ENCODE results near the gene ABCA13.

ABCA13 gene

GRCh38 chr7:48454750-48455192 lies 283.5 kb downstream of the ABCA13 start:
- FAIRE-seq: no peak
- DNase-seq (ENCODE audit: insufficient read length): no peak
- TF ChIP-seq POLR2AphosphoS5 (IDR thresholded peaks at IDR 0.05; ENCODE audit: low read depth, low read length) (no peak), TAF1 (IDR thresholded peaks at IDR 0.05; ENCODE audit: borderline replicate concordance, low read depth, low read length) (no peak), POLR2A (IDR thresholded peaks at IDR 0.05; ENCODE audit: low read depth, low read length) (no peak)

GRCh38 chr7:48455363-48455762 lies 284.1 kb downstream of the ABCA13 start:
- FAIRE-seq: no peak
- DNase-seq (ENCODE audit: insufficient read length): no peak
- no peak for TF ChIP-seq POLR2A (IDR thresholded peaks at IDR 0.05; ENCODE audit: low read depth, low read length)
- TF ChIP-seq POLR2AphosphoS5 (IDR thresholded peaks at IDR 0.05; ENCODE audit: low read depth, low read length): no peak
- no peak for TF ChIP-seq TAF1 (IDR thresholded peaks at IDR 0.05; ENCODE audit: borderline replicate concordance, low read depth, low read length)

GRCh38 chr7:48458701-48459524 lies 287.7 kb downstream of the ABCA13 start:
- TF ChIP-seq TAF1 (IDR thresholded peaks at IDR 0.05; ENCODE audit: borderline replicate concordance, low read depth, low read length) (no peak), POLR2A (IDR thresholded peaks at IDR 0.05; ENCODE audit: low read depth, low read length) (no peak), POLR2AphosphoS5 (IDR thresholded peaks at IDR 0.05; ENCODE audit: low read depth, low read length) (no peak)
- no peak for DNase-seq (ENCODE audit: insufficient read length)
- FAIRE-seq: no peak

- FAIRE-seq (no peak), DNase-seq (ENCODE audit: insufficient read length) (no peak)
- TF ChIP-seq POLR2A (IDR thresholded peaks at IDR 0.05; ENCODE audit: low read depth, low read length): no peak
- TF ChIP-seq TAF1 (IDR thresholded peaks at IDR 0.05; ENCODE audit: borderline replicate concordance, low read depth, low read length): no peak
- no peak for TF ChIP-seq POLR2AphosphoS5 (IDR thresholded peaks at IDR 0.05; ENCODE audit: low read depth, low read length)
Measured at GRCh38 chr7:48466713-48467112, 295.5 kb downstream of the ABCA13 start.

GRCh38 chr7:48471196-48471595 lies 299.9 kb downstream of the ABCA13 start:
- DNase-seq (ENCODE audit: insufficient read length): no peak
- TF ChIP-seq TAF1 (IDR thresholded peaks at IDR 0.05; ENCODE audit: borderline replicate concordance, low read depth, low read length): no peak
- no peak for TF ChIP-seq POLR2A (IDR thresholded peaks at IDR 0.05; ENCODE audit: low read depth, low read length)
- no peak for TF ChIP-seq POLR2AphosphoS5 (IDR thresholded peaks at IDR 0.05; ENCODE audit: low read depth, low read length)
- no peak for FAIRE-seq

GRCh38 chr7:48472640-48473039 lies 301.4 kb downstream of the ABCA13 start:
- no peak for DNase-seq (ENCODE audit: insufficient read length)
- no peak for FAIRE-seq
- no peak for TF ChIP-seq POLR2A (IDR thresholded peaks at IDR 0.05; ENCODE audit: low read depth, low read length)
- no peak for TF ChIP-seq TAF1 (IDR thresholded peaks at IDR 0.05; ENCODE audit: borderline replicate concordance, low read depth, low read length)
- TF ChIP-seq POLR2AphosphoS5 (IDR thresholded peaks at IDR 0.05; ENCODE audit: low read depth, low read length): no peak

GRCh38 chr7:48473205-48473865 lies 302.1 kb downstream of the ABCA13 start:
- DNase-seq (ENCODE audit: insufficient read length) (no peak), FAIRE-seq (no peak)
- TF ChIP-seq TAF1 (IDR thresholded peaks at IDR 0.05; ENCODE audit: borderline replicate concordance, low read depth, low read length): no peak
- no peak for TF ChIP-seq POLR2AphosphoS5 (IDR thresholded peaks at IDR 0.05; ENCODE audit: low read depth, low read length)
- no peak for TF ChIP-seq POLR2A (IDR thresholded peaks at IDR 0.05; ENCODE audit: low read depth, low read length)

- DNase-seq (ENCODE audit: insufficient read length): no peak
- TF ChIP-seq POLR2AphosphoS5 (IDR thresholded peaks at IDR 0.05; ENCODE audit: low read depth, low read length): no peak
- TF ChIP-seq POLR2A (IDR thresholded peaks at IDR 0.05; ENCODE audit: low read depth, low read length): no peak
- no peak for TF ChIP-seq TAF1 (IDR thresholded peaks at IDR 0.05; ENCODE audit: borderline replicate concordance, low read depth, low read length)
- no peak for FAIRE-seq
Measured at GRCh38 chr7:48481235-48481634, 310.0 kb downstream of the ABCA13 start.

GRCh38 chr7:48497521-48497920 lies 326.3 kb downstream of the ABCA13 start:
- FAIRE-seq: no peak
- DNase-seq (ENCODE audit: insufficient read length): no peak
- TF ChIP-seq TAF1 (IDR thresholded peaks at IDR 0.05; ENCODE audit: borderline replicate concordance, low read depth, low read length) (no peak), POLR2A (IDR thresholded peaks at IDR 0.05; ENCODE audit: low read depth, low read length) (no peak), POLR2AphosphoS5 (IDR thresholded peaks at IDR 0.05; ENCODE audit: low read depth, low read length) (no peak)

- DNase-seq (ENCODE audit: insufficient read length): no peak
- FAIRE-seq: no peak
- no peak for TF ChIP-seq POLR2AphosphoS5 (IDR thresholded peaks at IDR 0.05; ENCODE audit: low read depth, low read length)
- no peak for TF ChIP-seq POLR2A (IDR thresholded peaks at IDR 0.05; ENCODE audit: low read depth, low read length)
- TF ChIP-seq TAF1 (IDR thresholded peaks at IDR 0.05; ENCODE audit: borderline replicate concordance, low read depth, low read length): no peak
Measured at GRCh38 chr7:48502021-48502420, 330.8 kb downstream of the ABCA13 start.

- no peak for DNase-seq (ENCODE audit: insufficient read length)
- TF ChIP-seq TAF1 (IDR thresholded peaks at IDR 0.05; ENCODE audit: borderline replicate concordance, low read depth, low read length) (no peak), POLR2AphosphoS5 (IDR thresholded peaks at IDR 0.05; ENCODE audit: low read depth, low read length) (no peak), POLR2A (IDR thresholded peaks at IDR 0.05; ENCODE audit: low read depth, low read length) (no peak)
- FAIRE-seq: no peak
Measured at GRCh38 chr7:48505051-48505450, 333.8 kb downstream of the ABCA13 start.

GRCh38 chr7:48505466-48505865 lies 334.2 kb downstream of the ABCA13 start:
- TF ChIP-seq TAF1 (IDR thresholded peaks at IDR 0.05; ENCODE audit: borderline replicate concordance, low read depth, low read length) (no peak), POLR2AphosphoS5 (IDR thresholded peaks at IDR 0.05; ENCODE audit: low read depth, low read length) (no peak), POLR2A (IDR thresholded peaks at IDR 0.05; ENCODE audit: low read depth, low read length) (no peak)
- DNase-seq (ENCODE audit: insufficient read length) (no peak), FAIRE-seq (no peak)

Data from GM12892 (cell line).